Small intestine (tissue), 7 donors: ENCODE measurements around the gene PVR. TPM values are rescaled to one million over a fixed set of nuclear protein-coding genes. Genes with fewer than 3 reads are reported as not detected.
"Not testable (repeated sequence)": the region's sequence is repeated elsewhere in the genome, so short reads cannot be mapped to it uniquely, and the experiment has no call there.

Experiments
- DNase-seq, 2 donors: peaks; one replicate each; pipeline versions ENCODE4 v3.0.0 to v3.0.0-alpha.2; 2013
- FAIRE-seq: peaks from 2 replicates; lab custom pipeline; 2012; peaks lifted over from hg19 to GRCh38; lab: Jason Lieb, UNC
- H3K27ac ChIP-seq, 3 donors: one replicate each; pipeline ENCODE4 v1.5.1; 2013; ENCODE audit warnings: low read length in 2 of 3, mild to moderate bottlenecking in 2 of 3, control low read depth in 1 of 3, inconsistent platforms in 1 of 3, low read depth in 1 of 3, moderate library complexity in 1 of 3
- H3K27me3 ChIP-seq, 3 donors: one replicate each; pipeline ENCODE4 v1.6.1; 2013; ENCODE audit warnings: low read length in 3 of 3, inconsistent platforms in 1 of 3; ENCODE audit not compliant: control insufficient read depth in 3 of 3, insufficient read depth in 3 of 3
- H3K36me3 ChIP-seq, 3 donors: one replicate each; pipeline ENCODE4 v1.6.1; 2013; ENCODE audit warnings: low read length in 3 of 3, inconsistent platforms in 1 of 3, low read depth in 1 of 3, mild to moderate bottlenecking in 1 of 3, moderate library complexity in 1 of 3; ENCODE audit not compliant: control insufficient read depth in 3 of 3, insufficient read depth in 2 of 3
- H3K4me1 ChIP-seq, 3 donors: one replicate each; pipeline ENCODE4 v1.6.1; 2013; ENCODE audit warnings: low read length in 2 of 3, inconsistent platforms in 1 of 3, low read depth in 1 of 3, mild to moderate bottlenecking in 1 of 3, moderate library complexity in 1 of 3; ENCODE audit not compliant: control insufficient read depth in 3 of 3, insufficient read depth in 2 of 3
- H3K4me3 ChIP-seq, 3 donors: one replicate each; pipeline ENCODE4 v1.5.1; 2013; ENCODE audit warnings: low read length in 3 of 3, control low read depth in 1 of 3, inconsistent platforms in 1 of 3, low read depth in 1 of 3, mild to moderate bottlenecking in 1 of 3, moderate library complexity in 1 of 3
- H3K9me3 ChIP-seq, 2 donors: one replicate each; pipeline ENCODE4 v1.6.1; 2013; ENCODE audit warnings: low read depth in 1 of 2, low read length in 1 of 2; ENCODE audit not compliant: control insufficient read depth in 2 of 2, insufficient read depth in 1 of 2
- WGBS, 3 donors: extraction: QIAGEN DNeasy Blood & Tissue Kit; methylation state at CpG; one replicate each; pipeline ENCODE4 v1.1.7; 2013; 5-methylcytosine and 5-hydroxymethylcytosine counted together
- polyA plus RNA-seq, 4 donors: library from polyadenylated mRNA; stranded (reverse) in 3 of 4; unstranded in 1 of 4; fragments of 200-250 nt in 3 of 4; fragments of 120-200 nt in 1 of 4; gene quantifications; one replicate each; pipeline versions ENCODE4 v1.2.1 to v1.2.3, GENCODE V29; 2013
- donor health status: healthy with polysubstance abuse.
- donor health status: control.
- donor health status: control.
- donor health status: Bipolar disorder and iron deficiency.
- donor health status: healthy.

PVR gene
- polyA plus RNA-seq, 4 donors = 19.9 to 96.6 (median 24.1) TPM

DNA sequence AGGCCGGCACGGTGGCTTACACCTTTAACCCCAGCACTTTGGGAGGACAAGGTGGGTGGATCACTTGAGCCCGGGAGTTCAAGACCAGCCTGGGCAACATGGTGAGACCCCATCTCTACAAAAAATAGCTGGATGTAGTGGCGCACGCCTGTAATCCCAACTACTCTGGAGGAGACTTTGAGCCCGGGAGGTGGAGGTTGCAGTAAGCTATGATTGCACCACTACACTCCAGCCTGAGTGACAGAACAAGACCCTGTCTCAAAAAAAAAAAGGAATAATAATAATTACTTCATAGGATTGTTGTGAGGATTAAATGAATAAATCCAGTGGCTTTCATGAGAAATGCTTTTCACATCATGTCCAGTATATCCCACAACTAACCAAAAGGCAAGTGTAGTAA lies 22.3 kb upstream of the PVR start:
- 80 to 96% (median 84%) methylated on average over 6 of the region's 6 CpGs for WGBS, 3 donors
- H3K27me3 ChIP-seq = no peaks in the 10 kb centered on the region
- FAIRE-seq (no peak), DNase-seq (no peak)
- H3K36me3 ChIP-seq = peaks cover 0 to 57% (median 5%) of the 10 kb centered on the region in 3 donors
- H3K4me1 ChIP-seq = peaks cover 0 to 20% (median 0%) of the 10 kb centered on the region in 3 donors
- H3K4me3 ChIP-seq = no peak overlapping the region
- H3K9me3 ChIP-seq = peaks cover 0 to 6% of the 10 kb centered on the region in 2 donors
- no peak overlapping the region for H3K27ac ChIP-seq

GRCh38 chr19:44623080-44623479 lies 20.6 kb upstream of the PVR start:
- Histone ChIP-seq H3K36me3 (peaks cover 0 to 67% (median 5%) of the 10 kb centered on the region in 3 donors), H3K27me3 (no peaks in the 10 kb centered on the region), H3K4me1 (peaks cover 0 to 7% (median 0%) of the 10 kb centered on the region in 3 donors), H3K27ac (no peak overlapping the region), H3K4me3 (no peak overlapping the region), H3K9me3 (peaks cover 0 to 6% of the 10 kb centered on the region in 2 donors)
- no peak for DNase-seq
- WGBS, 3 donors = 56 to 64% (median 63%) methylated on average over 5 of the region's 5 CpGs
- no peak for FAIRE-seq

DNA sequence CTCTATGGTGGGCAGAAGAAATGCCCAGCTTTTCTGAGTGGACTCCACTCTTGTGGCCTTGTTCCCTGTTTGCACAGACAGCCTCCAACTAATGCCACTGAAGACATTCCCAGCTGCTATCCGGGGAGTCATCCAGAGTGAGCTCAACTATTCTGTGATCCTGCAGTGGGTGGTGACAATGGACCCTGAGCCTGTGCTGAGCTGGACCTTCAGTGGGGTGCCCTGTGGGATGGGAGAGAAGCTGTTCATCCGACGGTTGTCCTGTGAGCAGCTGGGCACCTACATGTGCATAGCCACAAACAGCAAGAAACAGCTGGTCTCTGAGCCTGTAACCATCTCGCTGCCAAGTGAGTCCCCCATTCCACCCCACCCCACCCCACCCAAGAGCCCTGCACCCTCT lies 20.1 kb upstream of the PVR start:
- Histone ChIP-seq H3K4me1 (peaks cover 0 to 7% (median 0%) of the 10 kb centered on the region in 3 donors), H3K4me3 (no peak overlapping the region), H3K27ac (no peak overlapping the region), H3K9me3 (peaks cover 0 to 6% of the 10 kb centered on the region in 2 donors), H3K36me3 (peaks cover 0 to 67% (median 8%) of the 10 kb centered on the region in 3 donors), H3K27me3 (no peaks in the 10 kb centered on the region)
- WGBS, 3 donors = 83 to 95% (median 93%) methylated on average over 4 of the region's 4 CpGs
- FAIRE-seq (no peak), DNase-seq (no peak)

GRCh38 chr19:44624840-44625354 lies 18.8 kb upstream of the PVR start:
- 96 to 98% (median 98%) methylated on average over 4 of the region's 4 CpGs for WGBS, 3 donors
- FAIRE-seq (no peak), DNase-seq (no peak)
- Histone ChIP-seq H3K36me3 (peaks cover 0 to 72% (median 8%) of the 10 kb centered on the region in 3 donors), H3K27ac (no peak overlapping the region), H3K27me3 (no peaks in the 10 kb centered on the region), H3K9me3 (peaks cover 0 to 3% of the 10 kb centered on the region in 2 donors), H3K4me1 (peaks cover 0 to 7% (median 0%) of the 10 kb centered on the region in 3 donors), H3K4me3 (no peak overlapping the region)

- not testable (repeated sequence) for H3K27ac ChIP-seq
Observed at GRCh38 chr19:44625637-44626036, 18.1 kb upstream of the PVR start.

GRCh38 chr19:44626048-44626624 lies 17.6 kb upstream of the PVR start:
- Histone ChIP-seq H3K9me3 (peaks cover 0 to 3% of the 10 kb centered on the region in 2 donors), H3K4me3 (no peak overlapping the region), H3K27ac (no peak overlapping the region), H3K36me3 (peaks cover 0 to 75% (median 8%) of the 10 kb centered on the region in 3 donors), H3K4me1 (peaks cover 0 to 4% (median 0%) of the 10 kb centered on the region in 3 donors), H3K27me3 (no peaks in the 10 kb centered on the region)
- FAIRE-seq (no peak), DNase-seq (peak in 1 of 2 donors; percentile 17)
- 25 to 63% (median 31%) methylated on average over 1 of the region's 1 CpG for WGBS, 3 donors

More at GRCh38 chr19:44625637-44626036, 18.1 kb upstream of the PVR start:
- H3K36me3 ChIP-seq = peaks cover 0 to 76% (median 8%) of the 10 kb centered on the region in 3 donors
- not testable (repeated sequence) for DNase-seq, H3K4me3 ChIP-seq, H3K9me3 ChIP-seq, H3K4me1 ChIP-seq, H3K27me3 ChIP-seq, FAIRE-seq
- 82 to 93% (median 86%) methylated on average over 4 of the region's 4 CpGs for WGBS, 3 donors

DNA sequence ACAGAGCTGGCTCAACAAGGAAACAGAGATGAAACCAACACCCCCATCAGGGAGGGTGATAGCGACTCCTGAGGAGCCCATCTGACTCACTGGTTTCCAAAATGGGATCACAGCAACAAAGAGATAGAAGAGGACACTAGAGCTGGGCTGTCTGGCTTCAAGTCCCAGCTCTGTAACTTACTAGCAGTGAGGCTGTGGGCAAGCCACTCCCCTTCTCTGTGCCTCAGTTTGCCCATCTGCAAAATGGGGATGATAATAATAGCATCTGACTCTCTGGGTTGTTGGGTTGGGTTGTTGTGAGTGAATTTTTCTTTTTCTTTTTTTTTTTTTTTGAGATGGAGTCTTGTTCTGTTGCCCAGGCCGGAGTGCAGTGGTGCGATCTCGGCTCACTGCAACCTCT lies 16.1 kb upstream of the PVR start:
- Histone ChIP-seq H3K27ac (no peak overlapping the region), H3K4me3 (no peak overlapping the region), H3K4me1 (peaks cover 0 to 3% (median 0%) of the 10 kb centered on the region in 3 donors), H3K36me3 (peaks cover 0 to 78% (median 8%) of the 10 kb centered on the region in 3 donors), H3K27me3 (no peaks in the 10 kb centered on the region), H3K9me3 (peaks cover 0 to 3% of the 10 kb centered on the region in 2 donors)
- FAIRE-seq (no peak), DNase-seq (no peak)
- 95 to 97% (median 96%) methylated on average over 4 of the region's 4 CpGs for WGBS, 3 donors

DNA sequence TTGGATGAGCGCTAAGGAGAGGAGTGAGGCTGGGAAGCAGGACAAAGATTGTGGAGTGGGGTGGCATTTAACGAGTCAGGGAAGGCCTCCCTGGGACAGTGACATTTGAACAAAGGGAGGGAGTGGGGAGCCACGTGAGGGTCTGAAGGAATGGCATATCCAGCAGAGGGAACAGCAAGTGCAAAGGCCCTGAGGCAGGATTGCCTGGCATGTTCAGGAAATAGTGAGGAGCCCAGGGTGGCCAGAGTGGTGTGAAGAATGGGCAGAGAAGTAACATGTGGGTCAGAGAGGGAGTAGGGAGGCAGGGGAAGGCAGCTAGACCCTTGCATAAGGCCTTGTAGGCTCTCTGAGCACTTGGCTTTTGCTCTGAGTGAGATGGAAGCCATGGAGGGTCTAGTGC lies 14.9 kb upstream of the PVR start:
- peaks cover 0 to 3% of the 10 kb centered on the region in 2 donors for H3K9me3 ChIP-seq
- peaks cover 0 to 3% (median 0%) of the 10 kb centered on the region in 3 donors for H3K4me1 ChIP-seq
- no peaks in the 10 kb centered on the region for H3K27me3 ChIP-seq
- H3K4me3 ChIP-seq = no peak overlapping the region
- FAIRE-seq (no peak), DNase-seq (no peak)
- WGBS, 3 donors = 79 to 87% (median 85%) methylated on average over 3 of the region's 3 CpGs
- no peak overlapping the region for H3K27ac ChIP-seq
- H3K36me3 ChIP-seq = peaks cover 0 to 68% (median 8%) of the 10 kb centered on the region in 3 donors
